Measurements from ENCODE around the gene MAP3K5.

Gene MAP3K5

GRCh38 chr6:136672144-136672543 is 120.1 kb downstream of the MAP3K5 start:
- DNase-seq, result no peak

GRCh38 chr6:136669299-136669699 is 123.0 kb downstream of the MAP3K5 start:
- no peak for DNase-seq

DNA sequence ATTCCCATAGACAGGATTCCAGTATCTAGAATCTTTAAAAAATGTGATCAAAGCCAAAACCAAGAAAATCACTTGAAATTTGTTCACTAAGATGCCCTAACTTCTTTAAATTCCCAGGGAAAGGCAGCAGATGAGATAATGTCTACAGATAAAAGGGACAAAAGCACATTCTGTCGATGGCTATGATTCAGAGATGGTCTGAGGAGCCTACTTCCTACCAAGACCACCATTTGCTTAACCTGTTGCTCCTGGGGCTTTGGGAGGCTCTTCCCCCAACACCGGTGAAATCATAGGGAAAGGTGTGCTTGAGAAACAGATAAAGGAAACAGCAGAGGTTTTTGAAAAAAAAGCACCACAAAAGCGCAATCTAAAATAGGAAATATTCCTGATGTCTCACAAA is 123.7 kb downstream of the MAP3K5 start:
- DNase-seq, result no peak

GRCh38 chr6:136666041-136666440 is 126.2 kb downstream of the MAP3K5 start:
- no peak for DNase-seq

- DNase-seq, result no peak
Measured at GRCh38 chr6:136662347-136663237, 129.7 kb downstream of the MAP3K5 start.

GRCh38 chr6:136660727-136661126 is 131.6 kb downstream of the MAP3K5 start:
- DNase-seq, result no peak

DNA sequence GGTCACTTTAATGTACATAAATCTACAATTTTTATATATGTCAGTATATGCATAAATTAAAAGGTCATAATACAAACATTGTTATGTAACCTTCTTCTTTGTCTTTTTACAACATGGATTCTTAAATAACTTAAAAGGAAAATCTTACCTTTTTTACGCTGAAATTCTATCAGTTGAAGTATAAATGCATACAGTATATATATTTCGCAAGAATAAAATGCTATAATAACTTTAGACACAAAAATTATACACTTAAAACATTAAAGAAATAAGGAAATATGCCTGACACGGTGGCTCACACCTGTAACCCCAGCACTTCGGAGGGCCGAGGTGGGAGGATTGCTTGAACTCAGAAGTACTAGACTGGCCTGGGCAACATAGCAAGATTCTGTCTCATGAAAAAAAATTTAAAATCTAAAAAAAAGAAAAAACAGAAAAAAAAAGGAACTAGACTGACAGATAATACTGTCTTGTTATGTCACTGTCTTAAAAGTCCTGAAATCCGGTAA is 132.2 kb downstream of the MAP3K5 start:
- no peak for DNase-seq

DNA sequence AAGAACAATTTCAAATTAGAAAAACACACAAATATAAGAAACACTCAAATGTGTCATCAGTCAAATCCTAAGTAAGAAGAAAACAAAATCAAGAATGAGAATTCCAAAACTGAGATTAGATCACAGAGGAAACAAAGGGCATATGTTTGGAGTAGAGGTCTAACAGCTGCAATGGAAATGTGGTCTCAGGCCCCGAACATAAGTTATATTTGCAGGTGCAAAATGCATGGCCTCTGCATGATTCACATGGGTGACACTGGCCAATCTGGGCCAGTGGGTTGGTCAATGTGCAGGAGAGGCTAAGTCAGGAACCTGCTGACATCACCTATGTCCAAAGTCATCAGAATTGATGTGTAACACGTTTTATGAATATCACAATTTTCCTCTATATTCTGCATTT is 133.6 kb downstream of the MAP3K5 start:
- no peak for DNase-seq

DNA sequence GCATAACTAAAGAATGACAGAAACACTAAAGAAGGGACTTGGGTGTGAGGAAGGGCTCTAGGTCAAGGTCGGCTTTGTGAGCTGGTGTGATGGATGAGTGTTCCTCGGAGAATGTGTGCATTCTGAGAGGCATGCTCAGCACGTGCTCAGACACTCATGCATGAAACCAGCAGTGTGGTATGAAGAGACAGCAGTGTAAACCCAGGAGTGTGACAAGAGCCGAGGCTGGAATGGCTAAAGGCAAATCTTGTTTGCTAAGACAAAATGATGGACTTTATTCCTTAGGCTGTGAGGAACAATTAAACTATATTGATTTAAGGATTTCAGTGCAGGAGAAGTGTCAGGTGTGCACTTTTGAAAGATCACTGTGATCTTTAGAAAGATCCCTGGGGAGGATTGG is 134.6 kb downstream of the MAP3K5 start:
- no peak for DNase-seq

DNA sequence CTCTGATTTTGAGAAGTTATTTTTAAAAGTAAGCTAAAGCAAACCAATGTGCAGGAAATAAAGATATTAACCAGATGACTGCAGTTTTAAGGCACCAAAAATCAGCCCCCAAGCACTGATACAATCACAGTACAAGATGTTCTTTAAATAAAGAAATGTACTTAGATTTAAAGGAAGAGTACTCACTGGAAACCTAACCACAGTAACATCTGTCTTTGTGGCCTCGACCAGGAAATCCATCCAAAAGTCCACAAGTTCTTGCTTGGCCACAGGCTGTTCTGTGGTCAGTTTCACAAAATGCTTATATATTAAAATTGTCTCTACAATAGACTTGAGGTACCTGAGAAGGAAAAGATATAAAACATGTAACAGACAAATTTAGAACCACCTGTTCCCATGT is 136.2 kb downstream of the MAP3K5 start:
- no peak for DNase-seq

- no peak for DNase-seq
Measured at GRCh38 chr6:136655239-136656014, 136.8 kb downstream of the MAP3K5 start.

DNA sequence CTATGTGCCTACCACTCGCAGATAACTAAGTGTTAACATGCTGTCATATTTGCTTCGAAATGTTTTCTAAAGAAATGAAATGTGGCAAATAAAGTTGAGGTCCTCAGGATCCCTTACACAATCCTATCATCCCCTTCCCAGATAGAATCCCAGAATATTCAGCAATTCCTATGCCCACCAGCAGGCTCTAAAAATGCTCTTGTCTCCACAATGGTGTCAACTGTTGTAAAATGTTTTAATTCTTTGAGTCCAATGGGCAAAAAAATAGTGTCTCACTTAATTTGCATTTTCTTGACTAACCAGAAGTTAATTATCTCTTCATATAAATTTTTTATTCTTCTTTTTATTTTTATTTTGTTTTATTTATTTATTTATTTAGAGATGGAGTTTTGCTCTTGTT is 138.2 kb downstream of the MAP3K5 start:
- no peak for DNase-seq

DNA sequence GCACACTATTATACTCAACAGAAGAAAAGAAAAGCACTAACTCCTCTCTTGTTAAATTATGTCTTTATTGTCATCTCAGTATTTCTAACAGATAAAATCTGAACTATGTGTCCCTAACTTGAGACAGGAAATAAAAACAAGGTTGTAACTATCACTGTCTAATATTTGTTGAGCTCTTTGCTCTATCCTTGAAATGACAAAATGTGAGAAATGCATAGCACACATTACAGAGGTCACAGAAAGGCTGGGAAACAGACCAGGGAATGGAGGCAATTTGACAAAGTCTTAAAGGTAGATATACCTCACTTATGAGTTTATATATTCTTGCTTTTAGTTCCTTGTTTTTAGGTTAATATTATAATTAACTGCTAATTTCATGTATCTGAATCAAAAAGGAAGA is 139.6 kb downstream of the MAP3K5 start:
- no peak for DNase-seq

DNA sequence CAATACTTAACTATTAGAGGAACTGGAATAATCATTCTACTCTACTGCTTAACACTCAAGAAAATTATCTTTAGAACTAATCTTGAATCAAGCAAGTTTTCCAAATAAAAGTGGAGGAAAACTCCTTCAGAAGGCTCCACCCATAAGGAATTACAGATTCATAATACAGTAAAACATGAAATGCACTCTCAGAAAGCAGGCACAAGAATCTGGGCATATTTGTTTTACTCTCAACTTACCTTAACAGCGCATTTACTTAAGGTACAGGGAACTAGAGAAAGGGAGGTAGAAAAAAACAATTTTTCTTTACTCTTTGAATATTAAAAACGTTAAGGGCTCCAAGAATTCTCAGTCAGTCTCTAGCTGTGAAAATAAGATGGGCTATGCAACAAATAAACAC is 140.3 kb downstream of the MAP3K5 start:
- DNase-seq, result no peak

DNA sequence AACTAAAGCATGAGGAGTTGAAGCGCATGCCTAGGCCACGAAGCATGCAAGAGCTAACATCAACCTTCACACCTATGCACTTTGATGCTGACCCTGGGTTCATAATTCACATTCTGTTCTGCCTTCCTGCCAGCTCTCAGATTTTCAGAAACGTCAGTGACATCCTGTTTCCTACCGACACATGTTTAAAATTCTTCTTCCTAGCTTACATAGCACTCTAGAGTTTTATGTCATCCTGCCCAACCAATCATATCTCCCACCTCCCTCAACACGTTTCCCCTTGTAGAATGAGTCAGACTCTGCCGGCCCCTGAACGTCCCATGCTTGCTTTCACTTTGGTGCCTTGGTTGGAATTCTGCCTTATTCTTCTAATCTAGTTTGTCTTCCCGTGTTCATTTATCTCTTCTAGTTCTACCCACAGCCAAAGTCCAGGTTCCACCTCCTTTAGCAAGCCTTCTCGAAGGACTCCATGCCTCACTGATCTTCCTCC is 144.9 kb downstream of the MAP3K5 start:
- peak; percentile 23 for DNase-seq

DNA sequence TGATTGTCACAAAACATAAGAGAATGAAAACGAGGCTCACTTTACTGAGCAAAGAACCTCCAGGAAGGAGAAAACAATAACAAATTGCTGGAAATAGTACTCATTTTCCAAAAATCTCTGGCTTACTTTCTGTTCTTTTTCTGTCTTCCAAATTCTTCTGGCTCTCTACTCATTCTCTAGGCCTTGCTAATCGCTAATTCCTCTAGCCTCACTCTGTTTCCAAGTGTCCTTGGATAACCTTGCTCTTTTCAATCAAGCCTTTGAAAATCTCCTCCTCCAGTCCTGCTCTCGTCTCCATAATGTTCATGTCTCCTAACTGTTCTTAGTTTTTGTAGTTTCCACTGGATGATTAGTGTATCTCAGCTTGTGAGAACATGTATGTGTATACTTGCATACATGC is 145.9 kb downstream of the MAP3K5 start:
- no peak for DNase-seq

GRCh38 chr6:136644597-136644952 is 147.7 kb downstream of the MAP3K5 start:
- DNase-seq, result no peak

DNA sequence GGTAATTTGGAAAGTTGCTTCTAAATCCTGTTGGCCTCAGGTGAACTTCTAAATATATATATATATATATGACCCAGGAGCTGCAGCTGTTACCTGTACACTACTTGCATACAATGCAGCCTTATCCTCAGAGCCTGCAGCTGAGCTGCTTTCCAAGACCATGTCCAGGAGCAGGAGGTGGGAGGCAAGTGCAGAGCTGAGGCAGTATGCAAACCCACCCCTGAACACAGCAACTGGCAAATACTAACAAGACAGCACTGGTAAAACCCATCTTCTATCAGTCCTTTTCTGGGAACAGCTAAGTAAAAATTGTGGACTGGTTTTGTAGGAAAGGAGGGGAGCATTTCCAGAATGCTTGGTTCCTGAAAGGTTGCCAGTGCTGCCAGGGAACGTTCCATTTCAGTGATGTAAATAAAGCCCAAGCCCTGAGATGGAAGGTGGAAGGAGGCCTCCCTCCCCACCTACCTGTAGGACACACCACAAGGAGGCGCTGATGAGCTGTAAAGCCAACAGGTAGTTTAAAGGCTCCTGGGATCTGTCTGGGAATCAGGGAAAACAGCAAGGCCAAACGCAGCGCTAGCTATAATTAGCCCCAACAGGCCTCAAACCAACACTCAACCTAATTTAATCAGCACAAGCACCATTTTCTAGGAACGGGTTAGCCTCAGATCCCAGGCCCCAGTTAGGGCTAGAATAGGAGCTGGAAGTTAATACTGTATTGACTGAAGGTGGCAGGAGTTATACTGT is 148.3 kb downstream of the MAP3K5 start:
- DNase-seq, result peak; percentile 89

DNA sequence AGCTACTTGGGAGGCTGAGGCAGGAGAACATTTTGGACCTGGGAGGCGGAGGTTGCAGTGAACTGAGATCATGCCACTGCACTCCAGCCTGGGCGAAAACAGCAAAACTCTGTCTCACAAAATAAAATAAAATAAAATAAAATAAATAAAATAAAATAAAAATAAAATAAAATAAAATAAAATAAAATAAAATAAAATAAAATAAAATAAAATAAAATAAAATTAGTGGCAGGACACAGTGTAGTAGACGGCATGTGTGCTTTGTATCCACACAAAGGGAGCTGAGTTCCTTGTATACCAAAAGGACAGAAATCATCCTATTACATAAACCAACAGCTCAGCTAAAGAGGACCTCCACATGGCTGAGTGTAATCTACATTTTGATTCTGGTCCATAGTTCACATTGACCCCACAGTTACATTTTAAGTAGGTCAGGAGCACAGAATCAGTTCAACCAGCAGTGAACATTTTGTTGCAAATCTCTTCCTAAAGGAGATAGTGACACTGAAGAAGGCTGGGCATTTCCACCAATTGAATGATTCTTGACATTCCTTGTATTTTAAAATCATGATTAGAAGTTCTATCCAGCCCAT is 150.3 kb downstream of the MAP3K5 start:
- no peak for DNase-seq

GRCh38 chr6:136641166-136641565 is 151.1 kb downstream of the MAP3K5 start:
- no peak for DNase-seq

DNA sequence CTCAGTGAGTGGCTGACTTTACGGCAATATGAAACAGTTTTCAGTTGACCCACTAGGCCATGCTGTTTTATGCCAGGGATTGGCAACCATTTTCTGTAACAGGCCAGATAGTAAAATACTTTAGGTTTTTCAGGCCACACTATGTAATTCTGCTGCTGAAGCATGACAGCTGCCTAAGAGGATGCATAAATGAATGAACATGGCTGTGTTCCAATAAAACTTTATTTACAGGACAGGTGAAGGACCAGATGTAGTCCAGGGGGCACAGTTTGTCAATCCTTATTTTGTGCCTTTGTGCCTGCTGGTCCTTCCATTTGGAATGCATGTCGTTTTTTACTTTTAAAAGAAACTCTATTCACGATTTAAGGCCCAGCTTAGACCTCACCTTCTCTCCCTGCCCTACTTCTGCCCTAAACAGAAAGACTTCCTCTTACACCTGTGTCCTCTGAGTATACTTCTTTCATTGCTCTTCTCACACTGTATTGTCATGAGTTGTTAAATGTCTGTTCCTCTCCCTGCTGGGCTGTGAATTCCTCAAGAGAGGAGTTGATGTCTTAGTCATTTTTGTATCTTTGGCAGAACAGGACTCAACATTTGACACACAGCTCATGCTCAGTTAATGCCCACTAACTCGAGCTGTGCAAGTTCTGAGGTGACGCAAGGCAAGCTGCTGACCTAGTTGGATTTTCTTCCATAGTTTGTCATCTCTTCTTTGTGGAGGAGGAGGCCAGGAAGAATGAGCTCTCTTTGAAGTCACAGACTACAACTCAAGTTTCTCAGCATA is 152.0 kb downstream of the MAP3K5 start:
- DNase-seq, result no peak

DNA sequence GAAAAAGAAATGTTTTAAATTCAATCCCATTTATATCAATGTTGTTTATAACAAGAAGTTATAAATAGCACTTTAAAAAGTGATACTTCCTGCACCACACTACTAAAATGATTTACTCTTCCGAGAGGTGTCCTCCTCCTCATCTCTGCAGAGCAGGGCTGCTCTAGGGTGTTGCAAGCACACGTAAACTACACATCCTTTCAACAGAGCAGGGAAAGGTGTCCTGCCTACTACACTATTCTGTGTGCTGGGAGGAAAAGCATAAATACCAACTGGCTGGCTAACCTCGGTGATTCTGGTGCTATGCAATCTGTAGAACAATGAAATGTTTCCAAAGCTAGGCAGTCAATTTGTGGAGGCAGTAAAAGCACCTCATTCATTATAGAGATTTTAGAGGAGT is 152.6 kb downstream of the MAP3K5 start:
- no peak for DNase-seq
